ENCODE data around the gene PECR.

PECR gene

GRCh38 chr2:216081487-216082116 lies at the start of gene PECR, which contains the start of gene TMEM169:
Gene PECR (minus strand): TSS chr2:216081809. CDS start chr2:216081741, 68 bp downstream.
Gene TMEM169 (plus strand): TSS chr2:216081919. CDS start chr2:216095964, 14,045 bp downstream.
- no peak for DNase-seq (ENCODE audit: low read depth)

- DNase-seq (ENCODE audit: low read depth) = no peak
These were observed 48.9 kb upstream of the PECR start for GRCh38 chr2:216130346-216130971.

GRCh38 chr2:216126943-216127342 lies 45.3 kb upstream of the PECR start:
- no peak for DNase-seq (ENCODE audit: low read depth)

- no peak for DNase-seq (ENCODE audit: low read depth)
These were observed 39.6 kb upstream of the PECR start for GRCh38 chr2:216121255-216121654.

- DNase-seq (ENCODE audit: low read depth) = no peak
These were observed 38.4 kb upstream of the PECR start for GRCh38 chr2:216119986-216120385.

GRCh38 chr2:216119146-216119545 lies 37.5 kb upstream of the PECR start:
- DNase-seq (ENCODE audit: low read depth) = no peak

GRCh38 chr2:216118474-216118873 lies 36.9 kb upstream of the PECR start:
- no peak for DNase-seq (ENCODE audit: low read depth)

- no peak for DNase-seq (ENCODE audit: low read depth)
These were observed 36.1 kb upstream of the PECR start for GRCh38 chr2:216117561-216118340.

- no peak for DNase-seq (ENCODE audit: low read depth)
These were observed 34.8 kb upstream of the PECR start for GRCh38 chr2:216116418-216116817.

- peak; percentile 97 for DNase-seq (ENCODE audit: low read depth)
These were observed 33.3 kb upstream of the PECR start for GRCh38 chr2:216114714-216115531.

- DNase-seq (ENCODE audit: low read depth) = no peak
These were observed 32.7 kb upstream of the PECR start for GRCh38 chr2:216114382-216114713.

- no peak for DNase-seq (ENCODE audit: low read depth)
These were observed 32.0 kb upstream of the PECR start for GRCh38 chr2:216113572-216113971.

GRCh38 chr2:216112926-216113325 lies 31.3 kb upstream of the PECR start:
- DNase-seq (ENCODE audit: low read depth) = no peak

- no peak for DNase-seq (ENCODE audit: low read depth)
These were observed 29.5 kb upstream of the PECR start for GRCh38 chr2:216111122-216111521.

GRCh38 chr2:216110620-216111019 lies 29.0 kb upstream of the PECR start:
- DNase-seq (ENCODE audit: low read depth) = no peak

GRCh38 chr2:216109962-216110614 lies 28.5 kb upstream of the PECR start:
- DNase-seq (ENCODE audit: low read depth) = no peak

GRCh38 chr2:216108967-216109921 lies 27.6 kb upstream of the PECR start, which contains the start of gene XRCC5:
Gene XRCC5 (plus strand): TSS chr2:216109348. CDS start chr2:216109437, 89 bp downstream.
- peak; percentile 89 for DNase-seq (ENCODE audit: low read depth)

GRCh38 chr2:216108310-216108966 lies 26.8 kb upstream of the PECR start:
- no peak for DNase-seq (ENCODE audit: low read depth)

- DNase-seq (ENCODE audit: low read depth) = no peak
These were observed 26.2 kb upstream of the PECR start for GRCh38 chr2:216107760-216108159.

GRCh38 chr2:216107320-216107719 lies 25.7 kb upstream of the PECR start:
- DNase-seq (ENCODE audit: low read depth) = no peak

Data from CMK (cell line).